Naive thymus-derived CD8-positive, alpha-beta T cell (primary cell): ENCODE results near the gene RAB11FIP4. TPM values are rescaled to one million over a fixed set of nuclear protein-coding genes. Genes with fewer than 3 reads are reported as not detected.
"Not testable (repeated sequence)": the region's sequence is repeated elsewhere in the genome, so short reads cannot be mapped to it uniquely, and the experiment has no call there.

ENCODE experiments used
- ATAC-seq, 2 donors: fragments of 150-1000 bp; cut with Tn5 transposase in 1 of 2; sonication (Bioruptor Pico), chemical (Tn5 transposase) in 1 of 2; 1 replicate in 1 of 2; 2 replicates in 1 of 2; pipeline ENCODE4 v1.10.0; 2021; ENCODE audit warnings: mild to moderate bottlenecking in 2 of 2, moderate library complexity in 2 of 2
- POLR2A ChIA-PET: fragments of 350-600 bp; sonication (Branson Sonifier 250); formaldehyde crosslinking; loops from one replicate; lab custom pipeline; 2021; ENCODE audit warnings: antibody characterized with exemption; lab: Charles Lee
- DNase-seq, 10 donors: peaks; one replicate each; pipeline versions ENCODE4 v3.0.0 to v3.0.0-alpha.2; 2020 to 2022
- H3K27ac Mint-ChIP-seq, 10 donors: one replicate each; pipeline ENCODE4 v1.8.0; 2020 to 2022; ENCODE audit warnings: mild to moderate bottlenecking in 10 of 10, mixed read lengths in 10 of 10, moderate library complexity in 4 of 10, inconsistent platforms in 1 of 10
- H3K27me3 Mint-ChIP-seq, 5 donors: one replicate each; pipeline ENCODE4 v1.8.0; 2021 to 2022; ENCODE audit warnings: mixed read lengths in 5 of 5
- H3K36me3 Mint-ChIP-seq, 3 donors: one replicate each; pipeline ENCODE4 v1.8.0; 2020 to 2022; ENCODE audit warnings: mixed read lengths in 3 of 3, mild to moderate bottlenecking in 2 of 3, inconsistent platforms in 1 of 3
- H3K4me1 Mint-ChIP-seq, 4 donors: one replicate each; pipeline ENCODE4 v1.8.0; 2021 to 2022; ENCODE audit warnings: mixed read lengths in 4 of 4
- H3K4me3 Mint-ChIP-seq, 10 donors: one replicate each; pipeline ENCODE4 v1.8.0; 2020 to 2022; ENCODE audit warnings: mild to moderate bottlenecking in 10 of 10, mixed read lengths in 10 of 10, moderate library complexity in 6 of 10, inconsistent platforms in 1 of 10
- H3K9me3 Mint-ChIP-seq, 9 donors: one replicate each; pipeline ENCODE4 v1.8.0; 2020 to 2022; ENCODE audit warnings: mixed read lengths in 9 of 9, mild to moderate bottlenecking in 3 of 9, inconsistent platforms in 1 of 9, moderate library complexity in 1 of 9
- polyA plus RNA-seq, 3 donors: library from polyadenylated mRNA; unstranded; fragments of 300-500 nt; fragmentation: Illumina TruSeq; gene quantifications; one replicate each; pipeline ENCODE4 v1.2.3, GENCODE V29; 2021
- total RNA-seq, 8 experiments: library from RNA in 2 of 8; stranded (reverse) in 2 of 8; gene quantifications; one replicate each; pipeline ENCODE4 v1.2.3 and lab custom pipeline; 2021 to 2026

Gene RAB11FIP4
- total and polyA plus RNA-seq, 5 experiments from 2014 or later: 14.9 to 51.1 (median 18.6) TPM

DNA sequence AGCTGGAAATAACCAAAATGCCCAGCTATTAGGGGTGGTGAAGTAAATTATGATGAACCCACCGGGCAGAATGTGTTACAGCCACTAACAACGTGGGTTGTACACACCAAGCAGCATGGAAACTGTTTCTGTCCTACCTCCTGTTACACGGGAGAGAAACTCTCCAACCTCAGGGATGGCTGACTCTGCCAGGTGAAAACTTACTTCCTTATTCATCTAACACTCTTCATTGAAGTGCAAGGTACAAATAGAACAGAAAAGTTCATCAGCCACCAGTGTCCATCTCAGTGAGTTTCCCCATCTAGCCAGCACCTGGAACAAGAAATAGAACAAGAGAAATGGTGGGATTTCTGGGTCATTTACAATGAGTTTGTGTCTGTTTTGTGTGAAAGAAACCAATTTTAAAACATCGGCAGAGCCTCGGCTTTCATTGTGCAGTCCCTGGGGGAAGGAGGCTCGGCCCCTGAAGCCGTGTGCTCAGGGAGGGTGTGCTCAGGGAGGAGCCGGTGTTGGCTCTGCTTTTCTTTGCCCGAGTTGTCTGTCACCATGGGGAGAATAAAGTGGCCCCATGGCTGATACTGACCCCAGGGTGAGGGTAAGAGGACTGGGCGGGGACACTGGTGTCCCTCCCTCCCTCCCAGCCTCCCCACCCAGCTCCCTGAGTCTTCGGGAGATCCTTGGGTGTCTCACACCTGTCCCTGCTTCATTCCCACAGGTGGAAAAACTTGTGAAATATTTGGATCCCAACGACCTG lies 39.8 kb downstream of the RAB11FIP4 start:
- Mint-ChIP-seq H3K4me3 (no peak overlapping the region), H3K36me3 (peaks cover 0 to 4% (median 3%) of the 10 kb centered on the region in 3 donors), H3K27me3 (peaks cover 8 to 41% (median 13%) of the 10 kb centered on the region in 5 donors), H3K4me1 (peaks cover 3 to 23% (median 20%) of the 10 kb centered on the region in 4 donors), H3K27ac (peak overlapping the region in 1 of 10 donors; percentile 19), H3K9me3 (no peaks in the 10 kb centered on the region)
- ATAC-seq: no peak
- POLR2A ChIA-PET: no interaction called here
- DNase-seq: no peak

DNA sequence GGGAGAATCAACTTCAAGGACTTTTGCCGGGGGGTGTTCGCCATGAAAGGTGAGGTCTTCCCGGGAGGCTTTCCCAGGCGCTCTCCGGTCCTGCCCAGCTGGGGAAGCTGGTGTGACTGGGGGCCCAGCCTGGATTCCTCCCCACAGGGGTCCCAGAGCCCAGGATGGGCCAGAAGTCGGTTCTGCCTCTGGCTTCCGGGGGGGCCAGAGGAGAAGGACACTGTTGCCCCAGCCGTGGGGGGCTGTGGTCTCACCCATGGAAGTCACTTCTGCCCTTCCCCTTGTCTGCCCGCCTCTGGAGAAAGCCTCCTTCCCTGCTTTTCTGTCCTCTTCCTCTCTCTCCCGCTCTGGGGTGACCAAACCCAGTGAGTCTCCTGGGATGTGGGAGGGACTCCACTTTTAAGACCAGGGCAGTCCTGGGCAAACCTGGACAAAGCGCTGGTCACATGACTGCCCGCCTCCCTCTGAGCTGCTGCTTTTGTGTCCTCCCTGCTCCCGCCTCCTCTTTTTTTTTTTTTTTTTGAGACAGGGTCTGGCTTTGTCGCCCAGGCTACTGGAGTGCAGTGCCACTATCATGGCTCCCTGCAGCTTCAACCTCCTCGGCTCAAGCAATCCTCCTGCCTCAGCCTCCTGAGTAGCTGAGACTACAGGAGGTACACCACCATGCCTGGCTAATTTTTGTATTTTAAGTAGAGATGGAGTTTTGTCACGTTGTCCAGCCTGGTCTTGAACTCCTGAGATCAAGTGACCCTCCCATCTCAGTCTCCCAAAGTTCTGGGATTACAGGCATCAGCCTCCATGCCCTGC lies 40.6 kb downstream of the RAB11FIP4 start:
- peaks cover 3 to 23% (median 20%) of the 10 kb centered on the region in 4 donors for H3K4me1 Mint-ChIP-seq
- peaks cover 0 to 4% (median 3%) of the 10 kb centered on the region in 3 donors for H3K36me3 Mint-ChIP-seq
- POLR2A ChIA-PET: interaction anchor here (0.6 kb wide), 1 partner anchor 10 kb away, joined by 4 read pairs; no protein-coding TSS in a partner anchor
- H3K27me3 Mint-ChIP-seq: peaks cover 8 to 41% (median 13%) of the 10 kb centered on the region in 5 donors
- DNase-seq: no peak
- no peak overlapping the region for H3K4me3 Mint-ChIP-seq
- no peaks in the 10 kb centered on the region for H3K9me3 Mint-ChIP-seq
- peak overlapping the region in 2 of 10 donors; percentile 34 to 44 for H3K27ac Mint-ChIP-seq
- no peak for ATAC-seq

DNA sequence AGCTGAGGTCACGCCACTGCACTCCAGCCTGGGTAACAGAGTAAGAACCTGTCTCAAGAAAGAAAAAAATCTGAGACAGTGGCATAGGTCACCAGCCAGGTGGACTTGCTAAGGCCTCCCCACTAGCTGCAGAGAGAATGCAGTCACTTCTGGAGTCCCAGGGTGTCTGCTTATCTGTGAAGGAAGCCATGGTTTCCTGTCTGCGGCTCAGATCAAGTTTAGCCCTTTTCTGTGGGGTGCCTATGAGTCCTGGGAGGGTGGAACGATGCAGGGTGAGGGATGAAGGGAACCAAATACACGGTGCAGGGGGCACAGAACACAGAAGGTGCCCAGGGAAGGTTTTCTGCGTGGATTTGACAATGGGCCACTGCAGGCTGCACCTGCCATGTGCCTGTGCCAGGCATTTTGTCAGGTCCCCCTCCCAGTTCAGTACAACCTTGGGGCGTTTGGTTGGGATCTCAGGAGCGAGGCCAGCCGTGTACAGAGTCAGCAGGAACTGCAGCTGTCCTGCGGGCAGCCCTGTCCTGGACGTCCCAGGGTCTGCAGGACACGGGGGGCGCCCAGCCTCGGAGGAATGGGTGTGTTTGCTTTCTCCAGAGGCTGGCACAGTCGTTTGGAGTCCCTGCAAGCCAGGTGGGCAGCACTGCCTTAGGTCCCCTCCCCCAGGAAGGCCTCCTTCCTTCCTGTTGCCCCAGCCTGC lies 41.8 kb downstream of the RAB11FIP4 start:
- peak in 8 of 10 donors; percentile 16 to 76 (median 43) for DNase-seq
- POLR2A ChIA-PET: interaction anchor here (1.2 kb wide), 1 partner anchor 76 kb away, joined by 3 read pairs; no protein-coding TSS in a partner anchor
- H3K4me3 Mint-ChIP-seq: peak overlapping the region in 9 of 10 donors; percentile 8 to 72 (median 39)
- H3K36me3 Mint-ChIP-seq: peaks cover 0 to 4% (median 3%) of the 10 kb centered on the region in 3 donors
- ATAC-seq: peak; percentile 94 to 98
- no peaks in the 10 kb centered on the region for H3K9me3 Mint-ChIP-seq
- H3K27ac Mint-ChIP-seq: peak overlapping the region in 6 of 10 donors; percentile 4 to 70 (median 19)
- peaks cover 3 to 29% (median 23%) of the 10 kb centered on the region in 4 donors for H3K4me1 Mint-ChIP-seq
- H3K27me3 Mint-ChIP-seq: peaks cover 8 to 40% (median 12%) of the 10 kb centered on the region in 5 donors

- POLR2A ChIA-PET: interaction anchor here (1.2 kb wide), 1 partner anchor 75 kb away, joined by 3 read pairs; no protein-coding TSS in a partner anchor
- H3K27me3 Mint-ChIP-seq: peaks cover 8 to 34% (median 10%) of the 10 kb centered on the region in 5 donors
- peak overlapping the region in 2 of 10 donors; percentile 42 to 70 for H3K27ac Mint-ChIP-seq
- DNase-seq: no peak
- no peaks in the 10 kb centered on the region for H3K9me3 Mint-ChIP-seq
- no peak for ATAC-seq
- peak overlapping the region in 3 of 10 donors; percentile 20 to 55 (median 26) for H3K4me3 Mint-ChIP-seq
- H3K4me1 Mint-ChIP-seq: peaks cover 2 to 29% (median 23%) of the 10 kb centered on the region in 4 donors
- H3K36me3 Mint-ChIP-seq: peaks cover 0 to 4% (median 3%) of the 10 kb centered on the region in 3 donors
These were observed 42.6 kb downstream of the RAB11FIP4 start for GRCh38 chr17:31433811-31434726.

- DNase-seq (no peak), ATAC-seq (no peak)
- peaks cover 0 to 4% (median 3%) of the 10 kb centered on the region in 3 donors for H3K36me3 Mint-ChIP-seq
- H3K27ac Mint-ChIP-seq: peak overlapping the region in 1 of 10 donors; percentile 42
- POLR2A ChIA-PET: no interaction called here
- peaks cover 2 to 29% (median 23%) of the 10 kb centered on the region in 4 donors for H3K4me1 Mint-ChIP-seq
- H3K9me3 Mint-ChIP-seq: no peaks in the 10 kb centered on the region
- no peak overlapping the region for H3K4me3 Mint-ChIP-seq
- H3K27me3 Mint-ChIP-seq: peaks cover 8 to 30% (median 10%) of the 10 kb centered on the region in 5 donors
These were observed 43.2 kb downstream of the RAB11FIP4 start for GRCh38 chr17:31434727-31435050.

DNA sequence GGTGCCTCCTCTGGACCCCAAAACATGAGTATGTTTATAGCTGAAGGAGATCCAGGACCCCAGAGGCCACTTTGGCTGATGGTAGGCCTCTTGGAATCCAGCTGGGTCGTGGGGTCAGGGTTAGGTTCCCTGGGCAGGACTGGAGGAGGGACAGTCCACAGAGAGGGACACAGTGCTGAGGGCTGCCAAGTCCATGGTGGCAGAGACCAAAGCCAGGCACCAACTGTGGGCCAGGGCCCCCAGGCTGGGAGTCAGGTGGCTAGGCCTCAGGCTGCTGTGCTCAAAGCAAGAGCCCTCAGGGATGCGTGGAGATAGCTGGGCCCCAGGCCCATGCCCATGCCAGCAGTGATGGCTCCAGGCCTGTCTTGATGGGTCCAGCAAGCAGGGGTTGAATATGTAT lies 44.1 kb downstream of the RAB11FIP4 start:
- no peak for ATAC-seq
- POLR2A ChIA-PET: no interaction called here

DNA sequence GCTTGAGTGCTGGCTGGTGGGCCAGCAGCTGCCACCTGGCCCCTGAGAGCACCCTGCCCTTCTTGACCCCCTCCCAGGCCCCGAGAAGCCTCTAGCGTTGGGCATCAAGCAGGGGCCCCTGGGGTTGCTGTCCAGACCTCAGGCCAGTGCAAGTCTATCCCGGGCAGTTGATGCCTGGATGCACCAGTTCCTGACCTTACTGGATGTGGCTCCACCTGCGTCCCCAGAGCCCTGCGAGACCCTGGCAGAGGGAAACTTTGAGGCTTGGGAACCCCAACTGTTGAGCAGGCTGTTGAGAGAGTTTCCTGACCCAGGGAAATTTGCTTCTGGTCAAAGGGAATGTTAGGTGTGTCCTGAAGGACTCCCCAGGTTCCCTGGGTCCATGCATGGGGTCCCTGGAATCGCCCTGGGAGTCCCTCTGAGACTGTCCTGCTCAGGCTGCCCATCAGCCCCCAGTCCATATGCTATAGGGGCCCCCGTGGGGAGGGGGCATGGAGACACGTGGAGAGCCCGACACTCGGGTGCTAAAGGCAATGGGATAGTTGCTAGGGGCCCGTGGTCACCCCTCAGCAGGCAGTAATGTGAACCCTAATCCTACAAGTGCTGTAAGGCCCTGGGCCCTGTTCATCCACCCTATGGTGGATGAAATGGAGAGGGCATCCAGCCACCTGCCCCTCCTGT lies 46.4 kb downstream of the RAB11FIP4 start:
- peaks cover 0 to 25% (median 17%) of the 10 kb centered on the region in 4 donors for H3K4me1 Mint-ChIP-seq
- H3K27ac Mint-ChIP-seq: no peak overlapping the region
- DNase-seq: no peak
- POLR2A ChIA-PET: interaction anchor here (0.9 to 1.4 kb wide), 2 partner anchors 50 to 71 kb away, joined by 3 to 5 read pairs; no protein-coding TSS in a partner anchor
- H3K27me3 Mint-ChIP-seq: peaks cover 0 to 10% (median 4%) of the 10 kb centered on the region in 5 donors
- no peaks in the 10 kb centered on the region for H3K36me3 Mint-ChIP-seq
- H3K4me3 Mint-ChIP-seq: no peak overlapping the region
- no peak for ATAC-seq
- H3K9me3 Mint-ChIP-seq: no peaks in the 10 kb centered on the region

More for the DNA sequence above, 44.1 kb downstream of the RAB11FIP4 start:
- Mint-ChIP-seq H3K9me3 (no peaks in the 10 kb centered on the region), H3K4me3 (no peak overlapping the region), H3K36me3 (peaks cover 0 to under 1% (median 0%) of the 10 kb centered on the region in 3 donors), H3K4me1 (peaks cover 0 to 29% (median 23%) of the 10 kb centered on the region in 4 donors), H3K27ac (no peak overlapping the region), H3K27me3 (peaks cover 3 to 22% (median 6%) of the 10 kb centered on the region in 5 donors)
- no peak for DNase-seq

- DNase-seq (no peak), ATAC-seq (no peak)
- Mint-ChIP-seq H3K27me3 (no peaks in the 10 kb centered on the region), H3K27ac (peak overlapping the region in 1 of 10 donors; percentile 38), H3K36me3 (no peaks in the 10 kb centered on the region), H3K4me3 (no peak overlapping the region), H3K9me3 (no peaks in the 10 kb centered on the region), H3K4me1 (peaks cover 0 to 6% (median 3%) of the 10 kb centered on the region in 4 donors)
- POLR2A ChIA-PET: no interaction called here
These were observed 48.2 kb downstream of the RAB11FIP4 start for GRCh38 chr17:31439716-31440115.

DNA sequence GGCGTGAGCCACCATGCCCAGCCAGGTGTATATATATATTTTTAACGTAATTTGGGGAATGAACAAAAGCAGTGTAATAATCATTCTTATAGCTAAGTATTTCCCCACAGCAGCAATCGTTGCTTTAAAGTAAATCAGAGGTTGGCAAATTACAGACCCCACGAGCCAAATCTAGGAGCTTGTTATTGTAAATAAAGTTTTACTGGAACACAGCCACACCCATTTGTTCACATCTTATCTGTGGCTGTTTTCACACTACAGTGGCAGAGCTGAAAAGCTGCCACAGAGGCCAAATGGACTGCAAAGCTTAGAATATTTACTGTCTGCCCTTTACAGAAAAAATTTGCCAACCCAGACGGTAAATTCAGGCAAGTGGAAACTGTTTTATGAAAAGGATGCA lies 50.8 kb downstream of the RAB11FIP4 start:
- no peaks in the 10 kb centered on the region for H3K36me3 Mint-ChIP-seq
- no peak for DNase-seq
- no peaks in the 10 kb centered on the region for H3K9me3 Mint-ChIP-seq
- no peak for ATAC-seq
- H3K27ac Mint-ChIP-seq: no peak overlapping the region
- H3K4me1 Mint-ChIP-seq: peaks cover 0 to 3% (median 2%) of the 10 kb centered on the region in 4 donors
- H3K4me3 Mint-ChIP-seq: no peak overlapping the region
- no peaks in the 10 kb centered on the region for H3K27me3 Mint-ChIP-seq
- POLR2A ChIA-PET: interaction anchor here (0.7 kb wide), 1 partner anchor 10 kb away, joined by 4 read pairs; no protein-coding TSS in a partner anchor

GRCh38 chr17:31442856-31443255 lies 51.4 kb downstream of the RAB11FIP4 start:
- DNase-seq, H3K27me3 Mint-ChIP-seq, H3K9me3 Mint-ChIP-seq, H3K27ac Mint-ChIP-seq, ATAC-seq, H3K4me3 Mint-ChIP-seq, H3K36me3 Mint-ChIP-seq, H3K4me1 Mint-ChIP-seq: not testable (repeated sequence)
- POLR2A ChIA-PET: interaction anchor here (0.7 kb wide), 1 partner anchor 11 kb away, joined by 4 read pairs; no protein-coding TSS in a partner anchor

DNA sequence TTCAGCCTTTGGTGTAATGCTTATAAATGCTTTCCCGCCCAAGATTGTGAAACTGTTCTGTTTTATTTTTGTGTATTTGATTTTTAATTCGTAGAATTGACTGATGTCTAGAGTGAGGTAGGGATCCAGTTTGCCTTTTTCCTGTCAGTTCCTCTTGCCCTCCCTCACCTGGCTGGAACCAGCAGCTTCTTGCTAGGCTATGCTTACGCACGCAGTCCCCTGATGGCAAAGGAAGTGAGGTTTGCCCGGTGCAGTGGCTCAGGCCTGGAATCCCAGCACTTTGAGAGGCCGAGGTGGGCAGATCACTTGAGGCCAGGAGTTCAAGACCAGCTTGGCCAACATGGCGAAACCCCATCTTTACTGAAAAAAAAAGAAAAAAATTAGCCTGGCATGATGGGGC lies 51.9 kb downstream of the RAB11FIP4 start:
- H3K9me3 Mint-ChIP-seq: no peaks in the 10 kb centered on the region
- H3K4me1 Mint-ChIP-seq: no peaks in the 10 kb centered on the region
- H3K27ac Mint-ChIP-seq: peak overlapping the region in 1 of 10 donors; percentile 63
- DNase-seq (no peak), ATAC-seq (no peak)
- H3K4me3 Mint-ChIP-seq: no peak overlapping the region
- POLR2A ChIA-PET: no interaction called here
- H3K36me3 Mint-ChIP-seq: no peaks in the 10 kb centered on the region
- H3K27me3 Mint-ChIP-seq: no peaks in the 10 kb centered on the region
